ENCODE data around the gene ROBO4.

- TF ChIP-seq USF2 (IDR thresholded peaks at IDR 0.05) (no peak), BHLHE40 (IDR thresholded peaks at IDR 0.05; ENCODE audit: low read depth, low read length) (no peak)
These were observed 28.3 kb downstream of the ROBO4 start for GRCh38 chr11:124869331-124869730.
